DND-41 (cell line): ENCODE results near the gene KSR2.

Experiments used
- EZH2 ChIP-seq: IDR thresholded peaks from 3 replicates; pipeline ENCODE4 v1.6.1; 2012; ENCODE audit warnings: borderline replicate concordance, low read depth, mild to moderate bottlenecking, moderate library complexity, low read length, inconsistent platforms; ENCODE audit not compliant: severe bottlenecking
- TF ChIP-seq, protein P1 (sequence below): IDR thresholded peaks from 2 replicates; pipeline ENCODE4 v1.5.1; 2012; ENCODE audit warnings: borderline replicate concordance, low read length, moderate library complexity, mild to moderate bottlenecking; ENCODE audit not compliant: poor library complexity, severe bottlenecking; ENCODE audit errors: extremely low read depth

DNA sequence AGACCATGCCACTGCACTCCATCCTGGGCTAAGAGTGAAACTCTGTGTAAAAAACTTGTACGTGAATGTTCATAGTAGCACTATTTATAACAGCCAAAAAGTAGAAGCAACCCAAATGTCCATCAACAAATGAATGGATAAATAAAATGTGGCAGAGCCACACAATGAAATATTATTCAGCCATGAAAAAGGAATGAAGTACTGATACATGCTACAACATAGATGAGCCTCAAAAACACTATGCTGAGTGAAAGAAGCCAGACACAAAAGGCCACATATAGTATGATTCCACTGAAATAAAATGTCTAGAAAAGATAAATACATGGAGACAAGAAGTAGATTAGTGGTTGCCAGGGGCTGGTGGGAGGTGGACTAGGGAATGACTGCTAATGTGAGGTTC, 72.8 kb downstream of the KSR2 start:
- TF ChIP-seq, protein P1, sequence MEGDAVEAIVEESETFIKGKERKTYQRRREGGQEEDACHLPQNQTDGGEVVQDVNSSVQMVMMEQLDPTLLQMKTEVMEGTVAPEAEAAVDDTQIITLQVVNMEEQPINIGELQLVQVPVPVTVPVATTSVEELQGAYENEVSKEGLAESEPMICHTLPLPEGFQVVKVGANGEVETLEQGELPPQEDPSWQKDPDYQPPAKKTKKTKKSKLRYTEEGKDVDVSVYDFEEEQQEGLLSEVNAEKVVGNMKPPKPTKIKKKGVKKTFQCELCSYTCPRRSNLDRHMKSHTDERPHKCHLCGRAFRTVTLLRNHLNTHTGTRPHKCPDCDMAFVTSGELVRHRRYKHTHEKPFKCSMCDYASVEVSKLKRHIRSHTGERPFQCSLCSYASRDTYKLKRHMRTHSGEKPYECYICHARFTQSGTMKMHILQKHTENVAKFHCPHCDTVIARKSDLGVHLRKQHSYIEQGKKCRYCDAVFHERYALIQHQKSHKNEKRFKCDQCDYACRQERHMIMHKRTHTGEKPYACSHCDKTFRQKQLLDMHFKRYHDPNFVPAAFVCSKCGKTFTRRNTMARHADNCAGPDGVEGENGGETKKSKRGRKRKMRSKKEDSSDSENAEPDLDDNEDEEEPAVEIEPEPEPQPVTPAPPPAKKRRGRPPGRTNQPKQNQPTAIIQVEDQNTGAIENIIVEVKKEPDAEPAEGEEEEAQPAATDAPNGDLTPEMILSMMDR: no peak
- TF ChIP-seq EZH2: no peak
